AG09319 (cell line): ENCODE results near the gene IFT20.

Experiments used
- DNase-seq: peaks from one replicate; pipeline ENCODE4 v3.0.0-alpha.2; 2010; ENCODE audit warnings: low read depth; ENCODE audit errors: extremely low read depth
- TF ChIP-seq, protein P1 (sequence below): IDR thresholded peaks from 2 replicates; pipeline ENCODE4 v1.5.1; 2011; ENCODE audit warnings: low read depth, mild to moderate bottlenecking, inconsistent platforms, low read length, moderate library complexity

The IFT20 gene

GRCh38 chr17:28317966-28318758 lies 17.1 kb downstream of the IFT20 start:
- no peak for DNase-seq
- TF ChIP-seq, protein P1, sequence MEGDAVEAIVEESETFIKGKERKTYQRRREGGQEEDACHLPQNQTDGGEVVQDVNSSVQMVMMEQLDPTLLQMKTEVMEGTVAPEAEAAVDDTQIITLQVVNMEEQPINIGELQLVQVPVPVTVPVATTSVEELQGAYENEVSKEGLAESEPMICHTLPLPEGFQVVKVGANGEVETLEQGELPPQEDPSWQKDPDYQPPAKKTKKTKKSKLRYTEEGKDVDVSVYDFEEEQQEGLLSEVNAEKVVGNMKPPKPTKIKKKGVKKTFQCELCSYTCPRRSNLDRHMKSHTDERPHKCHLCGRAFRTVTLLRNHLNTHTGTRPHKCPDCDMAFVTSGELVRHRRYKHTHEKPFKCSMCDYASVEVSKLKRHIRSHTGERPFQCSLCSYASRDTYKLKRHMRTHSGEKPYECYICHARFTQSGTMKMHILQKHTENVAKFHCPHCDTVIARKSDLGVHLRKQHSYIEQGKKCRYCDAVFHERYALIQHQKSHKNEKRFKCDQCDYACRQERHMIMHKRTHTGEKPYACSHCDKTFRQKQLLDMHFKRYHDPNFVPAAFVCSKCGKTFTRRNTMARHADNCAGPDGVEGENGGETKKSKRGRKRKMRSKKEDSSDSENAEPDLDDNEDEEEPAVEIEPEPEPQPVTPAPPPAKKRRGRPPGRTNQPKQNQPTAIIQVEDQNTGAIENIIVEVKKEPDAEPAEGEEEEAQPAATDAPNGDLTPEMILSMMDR, result no peak

DNA sequence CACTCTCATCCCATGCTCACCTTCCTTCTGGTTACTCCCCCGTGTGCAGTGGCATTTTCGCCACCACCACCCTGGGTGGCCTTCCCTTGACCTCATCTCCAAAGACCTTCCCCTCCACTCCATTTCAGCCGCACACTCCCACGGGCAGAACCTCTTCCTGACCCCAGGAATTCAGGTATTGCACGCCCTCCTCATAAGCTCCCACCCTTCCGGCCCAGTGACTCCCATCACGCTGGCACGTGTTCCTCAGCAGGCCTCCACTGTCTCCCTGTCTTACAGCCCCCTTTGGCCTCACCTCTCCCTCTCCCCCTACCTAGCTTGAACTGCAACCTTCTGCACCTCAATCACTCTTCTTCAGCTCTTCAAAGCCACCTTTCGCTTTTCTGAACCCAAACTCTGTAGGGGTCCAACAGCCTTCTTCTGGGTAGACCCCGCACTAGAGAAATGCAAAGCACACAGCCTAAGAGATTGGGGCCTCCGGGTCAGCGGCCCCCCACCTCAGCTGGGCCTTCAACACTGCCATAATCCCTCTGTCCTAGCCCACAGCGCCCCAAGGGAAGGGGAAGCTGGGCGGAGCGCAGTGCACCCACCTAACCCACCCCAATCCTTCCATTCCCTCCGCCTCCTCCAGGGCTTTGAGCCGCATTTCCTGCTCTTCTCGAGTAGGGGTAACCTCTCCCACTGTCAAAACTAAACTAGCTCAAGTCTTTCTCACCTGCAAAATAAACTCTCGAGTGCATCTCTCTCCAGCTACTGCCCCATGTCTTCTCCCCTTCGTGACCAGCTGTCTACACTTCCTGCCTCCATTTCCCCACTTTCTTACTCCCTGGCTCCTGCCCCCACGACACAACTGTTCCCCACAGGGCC lies 17.9 kb downstream of the IFT20 start:
- DNase-seq, result no peak
- TF ChIP-seq, protein P1, result no peak

DNA sequence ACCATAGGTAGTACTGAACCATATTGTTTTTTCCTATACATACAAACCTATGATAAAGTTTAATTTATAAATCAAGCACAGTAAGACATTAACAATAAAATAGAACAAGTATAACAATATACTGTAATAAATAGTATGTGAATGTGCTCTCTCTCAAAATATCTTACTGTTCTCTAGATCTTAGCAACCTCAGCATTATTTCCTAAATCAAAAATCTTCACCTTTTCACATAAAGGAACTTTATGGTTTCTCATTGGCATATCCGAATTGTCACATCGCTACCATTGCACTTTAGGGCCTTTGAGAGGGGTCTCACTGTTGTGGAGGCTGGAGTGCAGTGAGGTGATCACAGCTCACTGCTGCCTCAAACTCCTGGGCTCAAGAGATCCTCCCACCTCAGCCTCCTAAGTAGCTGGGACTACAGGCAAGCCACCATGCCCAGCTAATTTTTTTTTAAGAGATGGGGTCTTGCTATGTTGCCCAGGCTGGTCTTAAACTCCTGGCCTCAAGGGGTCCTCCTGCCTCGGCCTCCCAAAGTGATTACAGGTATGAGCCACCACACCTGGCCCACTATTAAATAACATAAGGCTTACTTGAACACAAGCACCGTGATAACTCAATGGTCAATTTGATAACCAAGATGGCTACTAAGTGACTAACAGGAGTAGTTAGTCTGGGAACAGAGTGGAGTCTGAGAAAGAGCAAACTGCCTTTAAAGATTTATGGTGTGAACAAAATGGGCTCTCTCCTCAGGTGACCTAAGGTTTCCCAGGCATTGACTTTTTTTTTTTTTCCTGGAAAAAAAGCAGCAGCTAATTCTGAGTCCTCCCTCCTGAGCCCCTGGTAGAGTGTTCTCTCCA lies 19.2 kb downstream of the IFT20 start:
- DNase-seq, result no peak
- TF ChIP-seq, protein P1, result no peak

DNA sequence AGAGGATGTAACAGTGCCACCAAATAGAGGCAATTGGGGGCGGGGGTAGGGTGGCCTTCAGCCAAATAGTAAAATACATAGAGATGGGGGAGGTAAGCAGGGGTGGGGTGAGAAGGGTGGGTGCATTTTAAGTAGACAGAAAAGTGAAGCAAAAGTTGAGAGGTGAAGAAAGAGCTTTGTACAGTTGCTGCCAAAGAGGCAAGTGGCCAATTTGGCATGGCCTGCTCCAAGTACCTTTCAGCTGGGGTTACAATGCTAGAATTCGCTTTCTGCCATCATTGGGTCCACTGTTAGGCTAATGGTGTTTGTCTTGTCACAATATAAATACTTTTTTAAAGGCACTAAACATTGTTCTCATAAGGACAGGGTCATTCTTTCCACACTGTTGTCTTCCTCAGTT lies 21.4 kb downstream of the IFT20 start:
- DNase-seq, result no peak
- TF ChIP-seq, protein P1, result no peak

DNA sequence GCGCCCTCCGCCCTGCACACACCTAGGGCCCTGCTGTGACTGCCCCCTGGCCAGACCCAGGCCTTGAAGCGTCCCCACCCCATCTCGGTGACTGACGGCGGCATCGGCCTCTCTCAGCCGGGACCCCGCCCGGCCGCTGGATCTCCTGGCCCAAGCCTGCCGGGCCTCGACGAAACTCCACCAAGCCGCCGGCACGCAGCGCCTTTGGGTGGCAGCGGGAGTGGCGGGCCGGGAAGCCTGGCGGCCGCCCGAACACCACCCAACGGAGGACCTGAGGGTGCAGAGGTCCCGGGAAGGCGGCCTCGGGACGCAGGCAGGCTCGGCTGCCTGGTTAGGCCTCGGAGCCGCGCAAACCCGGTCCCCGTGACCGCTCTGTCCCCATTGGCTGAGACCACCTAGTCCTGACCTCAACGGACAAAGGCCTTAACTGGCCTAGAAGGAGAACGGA lies 28.3 kb downstream of the IFT20 start:
- TF ChIP-seq, protein P1, result no peak
- no peak for DNase-seq

- DNase-seq, result no peak
- TF ChIP-seq, protein P1, result no peak
These were observed 36.8 kb downstream of the IFT20 start for GRCh38 chr17:28298449-28298848.
